DLD1 (cell line): ENCODE data around the gene RBM8A.

ENCODE experiments used
- in situ Hi-C: cut with HindIII; loops from 2 replicates; pipeline ENCODE4 v1.10.0; 2017; ENCODE audit warnings: low sequenced_read_pairs

The RBM8A gene

DNA sequence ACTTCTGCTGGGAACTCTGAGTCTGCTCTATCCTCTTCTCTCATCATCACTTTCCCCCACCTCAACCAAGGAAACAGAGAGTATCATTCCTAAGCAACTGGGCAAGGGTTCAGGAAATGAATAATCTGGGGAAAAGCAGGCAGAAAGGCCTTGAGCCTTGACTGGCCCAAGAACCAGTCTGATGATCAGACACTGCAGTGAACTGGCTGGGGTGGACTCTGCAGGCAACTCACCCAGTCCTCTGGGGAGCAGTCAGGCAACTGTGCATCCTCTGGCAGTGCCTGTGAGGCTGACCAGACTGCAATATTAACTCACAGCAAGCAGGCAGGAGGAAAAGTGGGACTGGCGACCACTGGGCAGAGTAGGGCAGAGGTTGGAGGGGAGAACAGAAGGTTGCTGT is 42.6 kb downstream of the RBM8A start:
- in situ Hi-C loops: no loop called here

DNA sequence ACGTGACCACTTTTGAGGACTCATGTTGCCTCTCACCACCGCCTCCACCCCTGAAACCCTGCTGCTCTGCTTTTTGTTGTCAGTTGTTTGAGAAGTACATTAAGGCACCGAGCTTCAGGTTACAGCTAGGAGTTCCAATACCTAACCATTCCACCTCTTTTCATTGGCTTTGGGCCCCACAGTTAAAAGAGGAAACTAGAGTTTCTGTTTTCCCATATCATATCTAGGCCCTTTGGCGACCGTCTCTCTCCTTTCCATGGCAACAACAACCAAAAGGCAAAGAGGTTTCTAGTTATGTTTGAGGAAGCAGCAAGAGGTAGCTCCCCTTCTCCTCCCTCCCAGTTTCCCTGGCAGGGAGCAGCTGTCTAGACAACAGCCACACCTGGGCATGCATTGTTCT is 47.5 kb downstream of the RBM8A start:
- in situ Hi-C loops: no loop called here

DNA sequence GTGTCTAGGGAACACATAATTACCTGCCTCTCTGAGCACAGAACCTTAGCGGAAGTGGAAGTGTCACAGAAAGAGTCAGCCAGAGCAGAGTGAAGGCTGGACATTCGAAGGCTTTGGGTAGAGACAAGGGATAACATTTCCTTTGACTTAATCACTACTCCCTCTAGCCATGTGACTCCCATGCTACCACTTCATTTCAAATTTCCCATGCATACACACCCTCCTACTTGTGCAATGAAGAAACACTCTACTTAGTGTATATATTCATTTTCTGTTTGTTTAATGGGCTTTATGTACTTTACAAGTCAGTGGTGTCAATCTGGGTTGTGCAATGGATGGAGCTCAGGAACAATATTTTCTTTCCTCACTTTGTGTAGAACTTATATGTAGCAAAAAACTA is 48.6 kb downstream of the RBM8A start:
- in situ Hi-C loops: no loop called here

DNA sequence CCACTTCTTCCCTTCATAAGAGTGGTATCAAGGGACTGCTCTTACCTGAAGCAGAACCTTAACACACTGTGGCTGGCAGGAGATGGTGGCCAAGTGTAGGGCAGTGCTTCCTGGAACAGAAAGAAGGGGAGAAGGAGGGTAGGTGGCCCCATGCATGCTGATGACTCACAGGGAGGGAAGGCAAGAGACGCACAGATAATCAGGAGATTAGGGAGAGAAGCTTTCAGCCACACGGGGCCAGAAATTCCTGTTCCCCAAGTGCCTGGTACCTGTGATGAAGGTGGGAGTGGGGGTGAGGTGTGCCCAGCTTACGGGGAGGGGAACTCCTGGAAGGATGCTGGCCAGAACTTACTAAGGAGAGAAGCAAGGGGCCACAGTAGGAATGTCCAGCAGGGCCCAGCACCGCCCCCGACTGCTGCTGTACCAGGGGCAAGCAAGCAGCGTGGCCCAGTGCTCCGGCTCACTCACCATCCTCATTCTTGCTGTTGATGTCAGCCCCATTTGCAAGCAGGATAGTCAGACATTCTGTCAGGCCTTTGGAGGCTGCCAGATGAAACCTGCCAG is 49.3 kb downstream of the RBM8A start:
- in situ Hi-C loops: no loop called here

DNA sequence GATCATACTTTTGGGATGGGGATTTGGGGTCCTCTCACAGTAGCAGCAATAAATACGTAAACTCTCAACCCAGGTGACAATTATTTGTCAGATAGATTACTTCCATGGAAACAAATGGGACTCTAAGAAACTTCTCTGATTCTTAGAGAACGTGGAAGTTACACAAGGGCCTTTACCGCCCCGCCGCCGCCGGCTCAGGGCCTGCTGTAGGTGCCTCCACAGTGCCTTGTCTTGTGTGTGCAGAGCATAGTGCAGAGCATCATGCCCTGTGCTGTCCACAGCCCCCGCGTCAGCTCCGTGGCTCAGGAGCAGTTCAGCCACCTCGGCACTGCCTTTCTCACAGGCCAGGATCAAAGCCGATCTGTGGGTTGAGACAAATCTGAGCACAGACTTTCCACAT is 52.6 kb downstream of the RBM8A start:
- in situ Hi-C loops: no loop called here

DNA sequence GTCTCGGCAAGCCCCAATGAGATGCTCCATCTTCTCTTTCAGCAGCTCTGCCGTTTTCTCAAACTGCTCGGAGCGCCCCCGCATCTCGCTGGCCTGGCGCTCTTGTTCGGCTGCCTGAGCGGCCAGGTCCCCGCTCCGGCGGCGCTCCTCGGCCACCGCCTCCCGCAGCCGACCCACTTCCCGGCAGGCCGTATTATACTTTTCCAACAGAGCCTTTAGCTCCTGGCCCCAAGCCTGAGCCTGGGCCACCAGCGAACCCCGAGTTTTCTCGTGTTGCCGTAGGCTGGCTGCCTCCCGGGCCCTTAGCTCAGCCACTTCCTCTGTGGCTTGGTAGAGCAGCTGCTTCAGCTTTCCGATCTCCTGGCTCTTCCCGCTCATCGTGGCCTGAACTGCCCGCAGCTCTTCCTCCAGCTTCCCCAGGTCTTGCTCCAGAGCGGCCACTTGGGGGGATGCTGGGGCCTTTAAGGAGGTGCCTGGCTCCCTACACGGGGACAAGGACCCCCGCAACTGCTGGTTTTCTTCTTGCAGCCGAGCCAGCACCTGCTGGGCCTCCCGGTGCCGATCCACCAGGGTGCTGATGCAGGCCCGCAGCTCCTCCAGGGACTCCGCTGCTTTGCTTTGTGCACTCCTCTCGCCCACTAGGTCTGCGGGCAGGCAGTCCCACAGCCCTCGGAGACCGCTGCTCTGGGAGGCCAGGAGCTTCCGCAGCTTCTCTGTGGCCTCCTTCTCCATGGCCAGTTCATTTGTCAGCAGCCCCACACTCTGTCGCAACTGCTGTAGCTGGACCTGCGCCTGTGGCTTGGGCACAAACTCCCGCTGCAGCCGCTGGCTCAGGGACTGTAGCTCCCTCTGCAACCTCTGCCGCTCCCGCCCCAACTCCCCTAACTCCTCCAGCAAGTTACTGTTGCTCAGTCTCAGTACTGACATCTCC is 55.0 kb downstream of the RBM8A start:
- in situ Hi-C loops: no loop called here
